ENCODE data around the gene CCDC121. TPM values are rescaled to one million over a fixed set of nuclear protein-coding genes. Genes with fewer than 3 reads are reported as not detected.

CCDC121 gene
- total and polyA plus RNA-seq, 9 of the 15 experiments (the other 6 are each of a cell fraction or from before 2014, with no cell fraction given), result 2.2 to 4.7 (median 4.1) TPM

GRCh38 chr2:27582695-27583389 lies 46.0 kb downstream of the CCDC121 start, which contains the start of gene ZNF512 (continued):
- TF ChIP-seq ZNF592 (IDR thresholded peaks at IDR 0.05), result peak; percentile 81; the same call in 1 of the 2 replicates
- TF ChIP-seq DDX20 (tag; IDR thresholded peaks at IDR 0.05; ENCODE audit: low read depth), result no peak
- peak; percentile 24 to 49; a peak in 2 of 4 replicates for TF ChIP-seq FOXK2 (conservative IDR thresholded peaks at IDR 0.05 in 1 of 2, IDR thresholded peaks at IDR 0.05 in 1 of 2; ENCODE audit: low read depth in 2 of 2)
- peak; percentile 89 for TF ChIP-seq REST (IDR thresholded peaks at IDR 0.05; ENCODE audit: borderline replicate concordance)
- no peak for TF ChIP-seq REST (CRISPR knock-in tag; IDR thresholded peaks at IDR 0.05; ENCODE audit: low read depth)
- peak; percentile 96 for TF ChIP-seq GABPA (tag; conservative IDR thresholded peaks at IDR 0.05; ENCODE audit: low read depth)
- TF ChIP-seq NKRF (IDR thresholded peaks at IDR 0.05; ENCODE audit: borderline replicate concordance), result peak; percentile 86
- peak; percentile 100 for TF ChIP-seq TFE3 (CRISPR knock-in tag; IDR thresholded peaks at IDR 0.05)
- peak; percentile 63 for TF ChIP-seq ESRRA (IDR thresholded peaks at IDR 0.05; ENCODE audit: borderline replicate concordance, low read depth)
- TF ChIP-seq ZFP36 (IDR thresholded peaks at IDR 0.05; ENCODE audit: low read depth, low read length, partially characterized antibody), result no peak

All from K562 (cell line).